HL-60 (cell line): Measurements from ENCODE around the gene DLG1.

Experiments used
- DNase-seq, 2 experiments: peaks; one replicate each; pipeline ENCODE4 v3.0.0-alpha.2; 2010 to 2020; ENCODE audit warnings: low read depth in 1 of 2, low spot score in 1 of 2
- H3K27ac ChIP-seq: fragments of 250-450 bp; sonication (Bioruptor Pico); replicated peaks from 2 replicates; pipeline ENCODE4 v1.5.1; 2020; ENCODE audit warnings: mild to moderate bottlenecking, moderate library complexity
- H3K27me3 ChIP-seq: fragments of 250-450 bp; sonication (Bioruptor Pico); 2 replicates; pipeline ENCODE4 v1.5.1; 2021; ENCODE audit warnings: mild to moderate bottlenecking, moderate library complexity; ENCODE audit not compliant: insufficient read depth, poor library complexity, severe bottlenecking
- H3K4me3 ChIP-seq: replicated peaks from 2 replicates; pipeline ENCODE4 v1.5.1; 2011; ENCODE audit warnings: mild to moderate bottlenecking, control low read depth, low read length; ENCODE audit not compliant: insufficient read depth
- GABPA ChIP-seq: IDR thresholded peaks from 2 replicates; pipeline ENCODE4 v1.6.1; 2012; ENCODE audit warnings: low read depth
- POLR2AphosphoS5 ChIP-seq: IDR thresholded peaks from 2 replicates; pipeline ENCODE4 v1.6.1; 2012; ENCODE audit warnings: low read depth
- SPI1 ChIP-seq: IDR thresholded peaks from 2 replicates; pipeline ENCODE4 v1.6.1; 2012; ENCODE audit warnings: low read depth, mild to moderate bottlenecking, borderline replicate concordance
- TF ChIP-seq, protein P1 (sequence below): IDR thresholded peaks from one replicate; pipeline ENCODE4 v1.5.1; 2011; ENCODE audit warnings: low read length, control low read depth, inconsistent platforms; ENCODE audit not compliant: insufficient read depth
- TF ChIP-seq, protein P2 (sequence below): IDR thresholded peaks from 2 replicates; pipeline ENCODE4 v1.6.1; 2012; ENCODE audit warnings: low read depth; ENCODE audit not compliant: insufficient replicate concordance

The DLG1 gene

DNA sequence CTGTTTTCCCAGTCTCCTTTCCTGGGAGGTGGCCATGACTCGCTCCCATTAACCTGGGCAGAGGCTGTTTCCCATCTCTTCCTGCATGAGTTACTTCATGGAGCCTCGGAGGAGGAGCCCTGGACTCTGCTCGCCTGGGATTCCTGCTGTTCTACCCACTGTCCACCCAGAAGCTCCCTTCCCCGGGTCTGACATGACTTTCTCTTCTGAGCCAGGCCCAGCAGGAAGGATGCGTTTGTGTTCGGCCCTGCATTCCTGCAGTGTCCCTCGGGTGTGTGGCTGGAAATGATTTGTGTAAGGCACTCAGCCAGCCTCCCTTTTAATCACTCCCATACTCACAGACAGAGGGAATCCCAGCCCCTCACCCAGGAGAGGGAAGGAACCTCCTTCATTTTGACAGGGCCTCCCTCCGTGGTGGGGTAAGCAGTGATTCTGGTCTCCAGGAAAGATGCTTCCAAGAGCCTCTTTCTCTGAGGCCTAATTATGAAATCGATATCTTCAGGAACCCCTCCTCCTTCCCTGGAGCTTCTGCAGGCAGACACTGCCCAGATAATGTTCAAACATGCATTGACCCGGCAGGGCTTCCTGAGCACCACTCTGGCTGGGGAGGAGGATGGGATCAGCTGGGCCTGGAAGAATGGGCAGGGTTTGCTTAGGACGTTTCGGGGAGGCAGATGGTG, 41.6 kb upstream of the DLG1 start:
- Histone ChIP-seq H3K27me3 (no peaks in the 10 kb centered on the region), H3K4me3 (no peak overlapping the region), H3K27ac (no peak overlapping the region)
- TF ChIP-seq, protein P1, sequence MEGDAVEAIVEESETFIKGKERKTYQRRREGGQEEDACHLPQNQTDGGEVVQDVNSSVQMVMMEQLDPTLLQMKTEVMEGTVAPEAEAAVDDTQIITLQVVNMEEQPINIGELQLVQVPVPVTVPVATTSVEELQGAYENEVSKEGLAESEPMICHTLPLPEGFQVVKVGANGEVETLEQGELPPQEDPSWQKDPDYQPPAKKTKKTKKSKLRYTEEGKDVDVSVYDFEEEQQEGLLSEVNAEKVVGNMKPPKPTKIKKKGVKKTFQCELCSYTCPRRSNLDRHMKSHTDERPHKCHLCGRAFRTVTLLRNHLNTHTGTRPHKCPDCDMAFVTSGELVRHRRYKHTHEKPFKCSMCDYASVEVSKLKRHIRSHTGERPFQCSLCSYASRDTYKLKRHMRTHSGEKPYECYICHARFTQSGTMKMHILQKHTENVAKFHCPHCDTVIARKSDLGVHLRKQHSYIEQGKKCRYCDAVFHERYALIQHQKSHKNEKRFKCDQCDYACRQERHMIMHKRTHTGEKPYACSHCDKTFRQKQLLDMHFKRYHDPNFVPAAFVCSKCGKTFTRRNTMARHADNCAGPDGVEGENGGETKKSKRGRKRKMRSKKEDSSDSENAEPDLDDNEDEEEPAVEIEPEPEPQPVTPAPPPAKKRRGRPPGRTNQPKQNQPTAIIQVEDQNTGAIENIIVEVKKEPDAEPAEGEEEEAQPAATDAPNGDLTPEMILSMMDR, result no peak
- TF ChIP-seq GABPA (no peak), POLR2AphosphoS5 (no peak), SPI1 (no peak)
- TF ChIP-seq, protein P2, sequence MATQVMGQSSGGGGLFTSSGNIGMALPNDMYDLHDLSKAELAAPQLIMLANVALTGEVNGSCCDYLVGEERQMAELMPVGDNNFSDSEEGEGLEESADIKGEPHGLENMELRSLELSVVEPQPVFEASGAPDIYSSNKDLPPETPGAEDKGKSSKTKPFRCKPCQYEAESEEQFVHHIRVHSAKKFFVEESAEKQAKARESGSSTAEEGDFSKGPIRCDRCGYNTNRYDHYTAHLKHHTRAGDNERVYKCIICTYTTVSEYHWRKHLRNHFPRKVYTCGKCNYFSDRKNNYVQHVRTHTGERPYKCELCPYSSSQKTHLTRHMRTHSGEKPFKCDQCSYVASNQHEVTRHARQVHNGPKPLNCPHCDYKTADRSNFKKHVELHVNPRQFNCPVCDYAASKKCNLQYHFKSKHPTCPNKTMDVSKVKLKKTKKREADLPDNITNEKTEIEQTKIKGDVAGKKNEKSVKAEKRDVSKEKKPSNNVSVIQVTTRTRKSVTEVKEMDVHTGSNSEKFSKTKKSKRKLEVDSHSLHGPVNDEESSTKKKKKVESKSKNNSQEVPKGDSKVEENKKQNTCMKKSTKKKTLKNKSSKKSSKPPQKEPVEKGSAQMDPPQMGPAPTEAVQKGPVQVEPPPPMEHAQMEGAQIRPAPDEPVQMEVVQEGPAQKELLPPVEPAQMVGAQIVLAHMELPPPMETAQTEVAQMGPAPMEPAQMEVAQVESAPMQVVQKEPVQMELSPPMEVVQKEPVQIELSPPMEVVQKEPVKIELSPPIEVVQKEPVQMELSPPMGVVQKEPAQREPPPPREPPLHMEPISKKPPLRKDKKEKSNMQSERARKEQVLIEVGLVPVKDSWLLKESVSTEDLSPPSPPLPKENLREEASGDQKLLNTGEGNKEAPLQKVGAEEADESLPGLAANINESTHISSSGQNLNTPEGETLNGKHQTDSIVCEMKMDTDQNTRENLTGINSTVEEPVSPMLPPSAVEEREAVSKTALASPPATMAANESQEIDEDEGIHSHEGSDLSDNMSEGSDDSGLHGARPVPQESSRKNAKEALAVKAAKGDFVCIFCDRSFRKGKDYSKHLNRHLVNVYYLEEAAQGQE, result no peak
- DNase-seq, result no peak

DNA sequence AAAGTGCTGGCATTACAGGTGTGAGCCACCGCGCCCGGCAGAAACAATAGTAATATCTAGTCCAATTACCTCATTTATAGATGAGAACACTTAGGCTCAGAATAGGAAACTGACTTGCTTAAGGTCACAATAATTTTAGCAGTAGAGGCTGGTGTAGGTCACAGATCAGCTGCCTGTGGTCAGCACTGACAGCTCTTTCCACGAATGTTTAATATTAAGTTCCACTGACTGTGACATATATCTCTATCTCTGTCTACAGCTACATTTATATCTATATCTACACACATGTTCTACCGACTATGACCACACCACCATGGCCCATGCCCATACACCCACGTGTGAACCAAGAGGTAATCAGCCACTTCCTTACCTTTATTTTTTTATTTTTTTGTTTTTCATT, 40.2 kb upstream of the DLG1 start:
- no peak overlapping the region for H3K27ac ChIP-seq
- H3K27me3 ChIP-seq, result no peaks in the 10 kb centered on the region
- no peak overlapping the region for H3K4me3 ChIP-seq
- DNase-seq, result no peak
- TF ChIP-seq, protein P2, result no peak
- TF ChIP-seq, protein P1, result no peak
- TF ChIP-seq SPI1 (no peak), POLR2AphosphoS5 (no peak), GABPA (no peak)

DNA sequence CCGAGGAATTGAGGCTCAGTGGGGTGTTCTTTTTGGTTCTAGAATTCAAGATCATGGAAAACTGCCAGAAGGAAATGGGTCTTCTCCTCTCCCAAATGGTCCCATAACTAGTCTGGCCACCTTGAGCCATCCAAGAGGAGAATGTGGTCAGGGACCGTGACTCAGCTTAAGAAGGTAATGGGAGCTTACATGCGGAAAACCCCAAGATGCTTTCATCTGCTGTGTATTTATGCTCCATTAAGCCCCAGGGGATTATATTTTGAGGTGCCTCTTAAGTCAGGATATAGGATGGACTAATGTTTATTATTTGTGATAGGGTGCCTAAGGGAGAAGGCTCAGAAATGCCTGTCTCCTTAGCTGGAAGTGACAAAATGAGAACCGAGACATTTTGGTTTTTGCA, 39.2 kb upstream of the DLG1 start:
- Histone ChIP-seq H3K27ac (no peak overlapping the region), H3K27me3 (no peaks in the 10 kb centered on the region), H3K4me3 (no peak overlapping the region)
- DNase-seq, result no peak
- TF ChIP-seq, protein P2, result no peak
- TF ChIP-seq, protein P1, result no peak
- TF ChIP-seq SPI1 (no peak), GABPA (no peak), POLR2AphosphoS5 (no peak)
